HepG2 (cell line): ENCODE results near the gene HSPA1L. TPM values are rescaled to one million over a fixed set of nuclear protein-coding genes. Genes with fewer than 3 reads are reported as not detected.

Experiments
- ASH2L ChIP-seq: fragments of 300-600, 200-600 bp; sonication (generic); IDR thresholded peaks from 2 replicates; pipeline ENCODE4 v1.7.0; 2017; ENCODE audit warnings: low read depth, mild to moderate bottlenecking, moderate library complexity, mixed read lengths, low read length; ENCODE audit not compliant: insufficient read length
- ATAD3A ChIP-seq: sonication (generic); formaldehyde crosslinking; IDR thresholded peaks from 2 replicates; pipeline ENCODE4 v1.4.0; 2020; ENCODE audit warnings: missing genetic modification reagents
- DNMT1 ChIP-seq: sonication (generic); formaldehyde crosslinking; IDR thresholded peaks from 2 replicates; pipeline ENCODE4 v1.5.1; 2020; ENCODE audit warnings: mild to moderate bottlenecking, missing genetic modification reagents
- EED ChIP-seq: sonication (generic); formaldehyde crosslinking; IDR thresholded peaks from 2 replicates; pipeline ENCODE4 v1.5.0; 2020; ENCODE audit warnings: mild to moderate bottlenecking, missing genetic modification reagents
- ELF3 ChIP-seq: IDR thresholded peaks from 2 replicates; pipeline ENCODE4 v1.6.1; 2016; ENCODE audit warnings: missing genetic modification reagents, missing compliant biosample characterization
- POGZ ChIP-seq: sonication (generic); formaldehyde crosslinking; IDR thresholded peaks from 2 replicates; pipeline ENCODE4 v1.4.0; 2020; ENCODE audit warnings: mild to moderate bottlenecking, missing genetic modification reagents
- PPARG ChIP-seq: conservative IDR thresholded peaks from 2 replicates; pipeline ENCODE4 v1.6.1; 2016; ENCODE audit warnings: missing biosample characterization, missing genetic modification reagents
- RARG ChIP-seq: sonication (generic); formaldehyde crosslinking; IDR thresholded peaks from 2 replicates; pipeline ENCODE4 v1.4.0; 2020; ENCODE audit warnings: low read depth, mild to moderate bottlenecking, missing genetic modification reagents
- SAP130 ChIP-seq: IDR thresholded peaks from 2 replicates; pipeline ENCODE4 v1.6.1; 2016; ENCODE audit warnings: low read depth
- TBL1XR1 ChIP-seq: fragments of 150-350 bp; IDR thresholded peaks from 2 replicates; pipeline ENCODE4 v1.6.1; 2014; ENCODE audit warnings: borderline replicate concordance, low read length; ENCODE audit not compliant: partially characterized antibody
- YEATS2 ChIP-seq: sonication (generic); formaldehyde crosslinking; IDR thresholded peaks from 2 replicates; pipeline ENCODE4 v1.4.0; 2020; ENCODE audit warnings: missing genetic modification reagents, borderline replicate concordance
- ZBTB14 ChIP-seq: sonication (generic); formaldehyde crosslinking; IDR thresholded peaks from 2 replicates; pipeline ENCODE4 v1.4.0; 2020; ENCODE audit warnings: missing genetic modification reagents
- ZEB1 ChIP-seq: IDR thresholded peaks from 2 replicates; pipeline ENCODE4 v1.6.1; 2012; ENCODE audit warnings: mild to moderate bottlenecking, low read depth, inconsistent platforms; ENCODE audit not compliant: insufficient replicate concordance
- ZNF574 ChIP-seq: sonication (generic); formaldehyde crosslinking; IDR thresholded peaks from 2 replicates; pipeline ENCODE4 v1.4.0; 2020; ENCODE audit warnings: missing genetic modification reagents
- ZNF614 ChIP-seq: IDR thresholded peaks from 2 replicates; pipeline ENCODE4 v1.6.1; 2018; ENCODE audit warnings: missing biosample characterization, missing genetic modification reagents, inconsistent platforms, borderline replicate concordance
- ZNF639 ChIP-seq: conservative IDR thresholded peaks from 2 replicates; pipeline ENCODE4 v1.6.1; 2018; ENCODE audit warnings: missing genetic modification reagents
- polyA plus RNA-seq, 8 experiments: library from polyadenylated mRNA; depleted of rRNA in 3 of 8; stranded (reverse) in 7 of 8; unstranded in 1 of 8; fragments of >200 nt; fragmentation: Illumina TruSeq in 4 of 8; extraction: Trizol in 4 of 8; gene quantifications; 2 replicates each; pipeline versions ENCODE4 v1.2.1 to v1.2.3, GENCODE V29; 2011 to 2016; ENCODE audit warnings: low read depth in 4 of 8, missing spikeins in 1 of 8, mixed read lengths in 1 of 8; ENCODE audit not compliant: insufficient read depth in 1 of 8
- total RNA-seq, 5 experiments: library from RNA; depleted of rRNA; stranded (reverse); fragments of >200 nt; fragmentation: Illumina TruSeq; extraction: Trizol; gene quantifications; 2 replicates each; pipeline ENCODE4 v1.2.3, GENCODE V29; 2016; ENCODE audit warnings: low read depth in 1 of 5
- TF ChIP-seq, protein P1 (sequence below): IDR thresholded peaks from 2 replicates; pipeline ENCODE4 v1.6.1; 2016; ENCODE audit warnings: low read depth
- TF ChIP-seq, protein P2 (sequence below): sonication (generic); formaldehyde crosslinking; IDR thresholded peaks from 2 replicates; pipeline ENCODE4 v1.4.0; 2020; ENCODE audit warnings: missing genetic modification reagents, borderline replicate concordance

Gene HSPA1L
- total and polyA plus RNA-seq, 2 of the 13 experiments (the other 11 are each of a cell fraction or from before 2014, with no cell fraction given) = 0.55 to 1.0 TPM

- TF ChIP-seq, protein P1, sequence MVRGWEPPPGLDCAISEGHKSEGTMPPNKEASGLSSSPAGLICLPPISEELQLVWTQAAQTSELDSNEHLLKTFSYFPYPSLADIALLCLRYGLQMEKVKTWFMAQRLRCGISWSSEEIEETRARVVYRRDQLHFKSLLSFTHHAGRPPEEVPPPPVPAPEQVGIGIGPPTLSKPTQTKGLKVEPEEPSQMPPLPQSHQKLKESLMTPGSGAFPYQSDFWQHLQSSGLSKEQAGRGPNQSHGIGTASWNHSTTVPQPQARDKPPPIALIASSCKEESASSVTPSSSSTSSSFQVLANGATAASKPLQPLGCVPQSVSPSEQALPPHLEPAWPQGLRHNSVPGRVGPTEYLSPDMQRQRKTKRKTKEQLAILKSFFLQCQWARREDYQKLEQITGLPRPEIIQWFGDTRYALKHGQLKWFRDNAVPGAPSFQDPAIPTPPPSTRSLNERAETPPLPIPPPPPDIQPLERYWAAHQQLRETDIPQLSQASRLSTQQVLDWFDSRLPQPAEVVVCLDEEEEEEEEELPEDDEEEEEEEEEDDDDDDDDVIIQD = peak; percentile 58
- TF ChIP-seq ZNF574 (CRISPR knock-in tag) = peak; percentile 39; the same call in 1 of the 2 replicates
- 0 out of 2 replicates have a peak, but pooled peaks have one; percentile 24 for TF ChIP-seq PPARG (CRISPR knock-in tag)
- 0 out of 2 replicates have a peak, but pooled peaks have one; percentile 53 for TF ChIP-seq POGZ (CRISPR knock-in tag)
- TF ChIP-seq ELF3 = peak; percentile 54; the same call in 1 of the 2 replicates
- no peak for TF ChIP-seq ZBTB14 (CRISPR knock-in tag)
- peak; percentile 73; the same call in 1 of the 2 replicates for TF ChIP-seq ZNF614
- TF ChIP-seq ZEB1 = peak; percentile 47
- TF ChIP-seq ASH2L = no peak
- TF ChIP-seq, protein P2, sequence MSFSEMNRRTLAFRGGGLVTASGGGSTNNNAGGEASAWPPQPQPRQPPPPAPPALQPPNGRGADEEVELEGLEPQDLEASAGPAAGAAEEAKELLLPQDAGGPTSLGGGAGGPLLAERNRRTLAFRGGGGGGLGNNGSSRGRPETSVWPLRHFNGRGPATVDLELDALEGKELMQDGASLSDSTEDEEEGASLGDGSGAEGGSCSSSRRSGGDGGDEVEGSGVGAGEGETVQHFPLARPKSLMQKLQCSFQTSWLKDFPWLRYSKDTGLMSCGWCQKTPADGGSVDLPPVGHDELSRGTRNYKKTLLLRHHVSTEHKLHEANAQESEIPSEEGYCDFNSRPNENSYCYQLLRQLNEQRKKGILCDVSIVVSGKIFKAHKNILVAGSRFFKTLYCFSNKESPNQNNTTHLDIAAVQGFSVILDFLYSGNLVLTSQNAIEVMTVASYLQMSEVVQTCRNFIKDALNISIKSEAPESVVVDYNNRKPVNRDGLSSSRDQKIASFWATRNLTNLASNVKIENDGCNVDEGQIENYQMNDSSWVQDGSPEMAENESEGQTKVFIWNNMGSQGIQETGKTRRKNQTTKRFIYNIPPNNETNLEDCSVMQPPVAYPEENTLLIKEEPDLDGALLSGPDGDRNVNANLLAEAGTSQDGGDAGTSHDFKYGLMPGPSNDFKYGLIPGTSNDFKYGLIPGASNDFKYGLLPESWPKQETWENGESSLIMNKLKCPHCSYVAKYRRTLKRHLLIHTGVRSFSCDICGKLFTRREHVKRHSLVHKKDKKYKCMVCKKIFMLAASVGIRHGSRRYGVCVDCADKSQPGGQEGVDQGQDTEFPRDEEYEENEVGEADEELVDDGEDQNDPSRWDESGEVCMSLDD (CRISPR knock-in tag) = no peak
- TF ChIP-seq TBL1XR1 = no peak
- TF ChIP-seq SAP130 (CRISPR knock-in tag) = peak; percentile 79
- peak; percentile 73; the same call in 1 of the 2 replicates for TF ChIP-seq YEATS2 (CRISPR knock-in tag)
- TF ChIP-seq DNMT1 = no peak
- TF ChIP-seq ATAD3A (CRISPR knock-in tag) = peak; percentile 79; the same call in 1 of the 2 replicates
- no peak for TF ChIP-seq EED (CRISPR knock-in tag)
- TF ChIP-seq ZNF639 (CRISPR knock-in tag) = no peak
- TF ChIP-seq RARG (CRISPR knock-in tag) = no peak
Measured at GRCh38 chr6:31765910-31766794, 48.9 kb downstream of the HSPA1L start (continued).
